ENCODE measurements around the gene HHIPL1. TPM values are rescaled to one million over a fixed set of nuclear protein-coding genes. Genes with fewer than 3 reads are reported as not detected.

Gene HHIPL1
- total RNA-seq, 1 experiment from 2014 or later: 0.06 TPM

- no TSS peak for BruUV-seq (replicated peaks)
- POLR2A ChIA-PET (ENCODE audit: low non-redundant PET): no interaction called here
- H3K9me3 ChIP-seq (ENCODE audit: low read depth, low read length, poor library complexity, severe bottlenecking): no peaks in the 10 kb centered on the region
- no peak for DNase-seq (ENCODE audit: low spot score)
- intact Hi-C loops (cut with micrococcal nuclease; ENCODE audit: unreplicated experiment): no loop called here
- TF ChIP-seq CTCF (conservative IDR thresholded peaks at IDR 0.05; ENCODE audit: low read depth, low read length): no peak
- no peak for TF ChIP-seq EZH2 (IDR thresholded peaks at IDR 0.05; ENCODE audit: borderline replicate concordance, low read depth, low read length, poor library complexity, severe bottlenecking)
- no peaks in the 10 kb centered on the region for H3K36me3 ChIP-seq (ENCODE audit: insufficient read depth, low read length, poor library complexity, severe bottlenecking)
- H3K4me3 ChIP-seq (ENCODE audit: low read depth, low read length, poor library complexity, severe bottlenecking): no peak overlapping the region
- H3K27me3 ChIP-seq (replicated peaks; ENCODE audit: insufficient read depth, low read depth, low read length, poor library complexity): peaks cover 5% of the 10 kb centered on the region
- CTCF ChIA-PET: interaction anchor here (0.6 kb wide), 1 partner anchor 53 kb away, joined by 3 read pairs; no protein-coding TSS in a partner anchor
- H3K4me1 ChIP-seq (ENCODE audit: insufficient read depth, low read length, poor library complexity, severe bottlenecking): no peaks in the 10 kb centered on the region
- H3K27ac ChIP-seq (ENCODE audit: low read depth, low read length, poor library complexity, severe bottlenecking): no peak overlapping the region
These were observed 41.8 kb downstream of the HHIPL1 start for GRCh38 chr14:99686557-99687283.

GRCh38 chr14:99687284-99688209 is 42.6 kb downstream of the HHIPL1 start:
- H3K4me1 ChIP-seq (ENCODE audit: insufficient read depth, low read length, poor library complexity, severe bottlenecking): no peaks in the 10 kb centered on the region
- no peak overlapping the region for H3K27ac ChIP-seq (ENCODE audit: low read depth, low read length, poor library complexity, severe bottlenecking)
- H3K27me3 ChIP-seq (replicated peaks; ENCODE audit: insufficient read depth, low read depth, low read length, poor library complexity): peaks cover 5% of the 10 kb centered on the region
- ChIA-PET POLR2A (ENCODE audit: low non-redundant PET) (no interaction called here), CTCF (interaction anchor here (0.6 to 1.2 kb wide), 2 partner anchors 13 to 1094 kb away, joined by 3 to 4 read pairs; no protein-coding TSS in a partner anchor)
- peak; percentile 90 for TF ChIP-seq CTCF (conservative IDR thresholded peaks at IDR 0.05; ENCODE audit: low read depth, low read length)
- TF ChIP-seq EZH2 (IDR thresholded peaks at IDR 0.05; ENCODE audit: borderline replicate concordance, low read depth, low read length, poor library complexity, severe bottlenecking): no peak
- no peak for DNase-seq (ENCODE audit: low spot score)
- H3K4me3 ChIP-seq (ENCODE audit: low read depth, low read length, poor library complexity, severe bottlenecking): no peak overlapping the region
- BruUV-seq (replicated peaks): no TSS peak
- intact Hi-C loops (cut with micrococcal nuclease; ENCODE audit: unreplicated experiment): no loop called here
- no peaks in the 10 kb centered on the region for H3K9me3 ChIP-seq (ENCODE audit: low read depth, low read length, poor library complexity, severe bottlenecking)
- H3K36me3 ChIP-seq (ENCODE audit: insufficient read depth, low read length, poor library complexity, severe bottlenecking): no peaks in the 10 kb centered on the region

GRCh38 chr14:99688210-99688581 is 43.3 kb downstream of the HHIPL1 start:
- Histone ChIP-seq H3K9me3 (ENCODE audit: low read depth, low read length, poor library complexity, severe bottlenecking) (no peaks in the 10 kb centered on the region), H3K4me3 (ENCODE audit: low read depth, low read length, poor library complexity, severe bottlenecking) (no peak overlapping the region), H3K27ac (ENCODE audit: low read depth, low read length, poor library complexity, severe bottlenecking) (no peak overlapping the region), H3K4me1 (ENCODE audit: insufficient read depth, low read length, poor library complexity, severe bottlenecking) (no peaks in the 10 kb centered on the region), H3K36me3 (ENCODE audit: insufficient read depth, low read length, poor library complexity, severe bottlenecking) (no peaks in the 10 kb centered on the region), H3K27me3 (replicated peaks; ENCODE audit: insufficient read depth, low read depth, low read length, poor library complexity) (peaks cover 5% of the 10 kb centered on the region)
- TF ChIP-seq EZH2 (IDR thresholded peaks at IDR 0.05; ENCODE audit: borderline replicate concordance, low read depth, low read length, poor library complexity, severe bottlenecking) (no peak), CTCF (conservative IDR thresholded peaks at IDR 0.05; ENCODE audit: low read depth, low read length) (no peak)
- DNase-seq (ENCODE audit: low spot score): no peak
- ChIA-PET CTCF (interaction anchor here (0.6 to 1.2 kb wide), 2 partner anchors 13 to 1094 kb away, joined by 3 to 4 read pairs; no protein-coding TSS in a partner anchor), POLR2A (ENCODE audit: low non-redundant PET) (no interaction called here)
- no TSS peak for BruUV-seq (replicated peaks)
- intact Hi-C loops (cut with micrococcal nuclease; ENCODE audit: unreplicated experiment): no loop called here

Measured in A673 (cell line).